Body of pancreas (tissue), 4 donors: ENCODE measurements around the gene THSD8. TPM values are rescaled to one million over a fixed set of nuclear protein-coding genes. Genes with fewer than 3 reads are reported as not detected.

ENCODE experiments used
- ATAC-seq: fragments of 150-250 bp; one replicate; pipeline ENCODE4 v1.9.1; 2016
- DNase-seq, 4 donors: peaks; one replicate each; pipeline ENCODE4 v3.0.0-alpha.2; 2019
- H3K27ac ChIP-seq, 4 donors: fragments of 200-600 bp; sonication (generic); 1 replicate in 3 of 4; 2 replicates in 1 of 4; pipeline versions ENCODE4 v1.5.1 to v1.6.1; 2016 to 2019; ENCODE audit warnings: mild to moderate bottlenecking in 1 of 4, mixed read lengths in 1 of 4, moderate library complexity in 1 of 4
- H3K27me3 ChIP-seq, 2 donors: fragments of 200-600 bp; sonication (generic); one replicate each; pipeline ENCODE4 v1.6.0; 2016; ENCODE audit warnings: mild to moderate bottlenecking in 1 of 2
- H3K36me3 ChIP-seq, 2 donors: fragments of 200-600 bp; sonication (generic); replicated peaks in 1 of 2; 2 replicates each; pipeline ENCODE4 v1.5.1; 2016; ENCODE audit warnings: low read depth in 2 of 2; ENCODE audit not compliant: insufficient read depth in 1 of 2
- H3K4me1 ChIP-seq: fragments of 200-600 bp; sonication (generic); one replicate; pipeline ENCODE4 v1.6.0; 2016
- H3K4me3 ChIP-seq, 2 donors: fragments of 200-600 bp; sonication (generic); 1 replicate in 1 of 2; 2 replicates in 1 of 2; pipeline ENCODE4 v1.5.1; 2016 to 2019
- H3K9me3 ChIP-seq, 3 donors: fragments of 200-600 bp; sonication (generic); 1 replicate in 2 of 3; 2 replicates in 1 of 3; pipeline ENCODE4 v1.5.1; 2016
- CTCF ChIP-seq, 7 experiments: fragments of 450-650 bp in 4 of 7; fragments of 200-600 bp in 3 of 7; sonication (generic) in 3 of 7; IDR thresholded peaks; one replicate each; pipeline ENCODE4 v1.5.1; 2016 to 2019; ENCODE audit warnings: antibody characterized with exemption in 7 of 7
- POLR2A ChIP-seq, 3 donors: fragments of 450-650 bp; IDR thresholded peaks; one replicate each; pipeline ENCODE4 v1.6.1; 2016; ENCODE audit warnings: antibody characterized with exemption in 3 of 3, mild to moderate bottlenecking in 2 of 3
- WGBS, 2 donors: methylation state at CpG; one replicate each; pipeline ENCODE4 v1.1.5; 2017; 5-methylcytosine and 5-hydroxymethylcytosine counted together
- intact Hi-C: fragments of 100-400 bp; cut with DNase I; formaldehyde crosslinking; loops from one replicate; pipeline ENCODE4 v1.15.1; 2023
- total RNA-seq, 2 donors: library from RNA; depleted of rRNA; stranded (reverse); fragments of >200 nt; gene quantifications; one replicate each; pipeline ENCODE4 v1.1.0, GENCODE V29; 2016

Gene THSD8
- total RNA-seq, 2 donors from 2014 or later, result not detected

DNA sequence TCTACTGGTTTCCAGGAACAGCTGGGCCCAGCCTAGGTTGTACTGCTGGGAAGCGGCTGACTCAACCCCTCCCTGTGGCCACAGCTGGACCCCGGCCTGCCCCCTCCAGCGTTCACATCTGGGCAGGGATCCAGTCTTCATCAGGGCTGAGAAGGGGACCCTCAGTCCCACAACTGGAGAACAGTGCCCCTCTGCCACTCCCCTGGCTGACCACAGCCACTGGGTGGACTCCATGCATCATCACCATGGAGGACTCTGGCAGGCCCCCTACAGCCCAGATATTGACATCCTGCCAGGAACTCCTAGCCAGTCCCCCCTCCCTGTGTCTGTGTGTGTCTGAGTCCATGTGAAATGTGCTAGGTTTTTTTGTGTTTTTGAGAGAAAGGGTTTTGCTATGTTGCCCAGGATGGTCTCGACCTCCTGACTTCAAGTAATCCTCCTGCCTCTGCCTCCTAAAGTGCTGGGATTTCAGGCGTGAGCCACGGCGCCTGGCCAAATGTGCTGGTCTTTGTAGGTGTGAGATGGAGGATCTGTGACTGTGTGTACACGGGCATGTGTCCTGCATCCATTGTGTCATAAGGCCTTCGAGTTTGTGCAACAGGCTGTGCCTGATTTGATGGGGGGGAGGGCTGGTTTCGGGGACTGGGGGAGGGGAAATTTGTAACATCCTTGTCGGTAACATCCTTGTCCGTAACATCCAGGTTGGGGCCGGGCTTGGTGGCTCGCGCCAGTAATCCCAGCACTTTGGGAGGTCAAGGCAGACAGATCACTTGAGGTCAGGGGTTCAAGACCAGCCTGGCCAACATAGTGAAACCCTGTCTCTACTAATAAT, 22.5 kb upstream of the THSD8 start:
- DNase-seq, result peak in 3 of 4 donors; percentile 26 to 57 (median 36)
- Histone ChIP-seq H3K27ac (peak overlapping the region; percentile 87 to 100 (median 96)), H3K4me1 (peaks cover 55% of the 10 kb centered on the region), H3K9me3 (no peaks in the 10 kb centered on the region), H3K4me3 (no peak overlapping the region), H3K27me3 (no peaks in the 10 kb centered on the region), H3K36me3 (no peaks in the 10 kb centered on the region)
- 70 to 74% methylated on average over 14 to 15 of the region's 15 CpGs for WGBS, 2 donors
- intact Hi-C loops, result no loop called here
- ATAC-seq, result no peak
- no peak for TF ChIP-seq POLR2A (IDR thresholded peaks at IDR 0.05)
- no peak for TF ChIP-seq CTCF (IDR thresholded peaks at IDR 0.05)

DNA sequence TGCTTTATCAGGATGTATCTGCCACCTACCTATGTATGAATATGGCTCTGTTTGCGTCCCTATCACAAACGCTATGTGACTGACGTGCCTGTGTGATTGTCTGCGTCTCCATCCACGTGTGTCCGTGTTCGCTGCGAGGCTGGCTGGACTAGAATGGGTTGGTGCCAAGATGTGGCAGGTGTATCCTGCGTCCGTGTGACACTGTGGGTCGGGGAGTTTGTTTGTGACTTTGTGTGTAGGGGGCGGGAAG, 19.8 kb upstream of the THSD8 start:
- DNase-seq (no peak), ATAC-seq (no peak)
- Histone ChIP-seq H3K4me1 (peaks cover 70% of the 10 kb centered on the region), H3K4me3 (no peak overlapping the region), H3K27me3 (no peaks in the 10 kb centered on the region), H3K9me3 (no peaks in the 10 kb centered on the region), H3K27ac (peak overlapping the region; percentile 78 to 100 (median 96)), H3K36me3 (no peaks in the 10 kb centered on the region)
- TF ChIP-seq POLR2A (IDR thresholded peaks at IDR 0.05) (no peak), CTCF (IDR thresholded peaks at IDR 0.05) (no peak)
- WGBS, 2 donors, result 0% methylated on average over 2 to 12 of the region's 12 CpGs
- intact Hi-C loops, result no loop called here

- no peaks in the 10 kb centered on the region for H3K36me3 ChIP-seq
- peaks cover 72% of the 10 kb centered on the region for H3K4me1 ChIP-seq
- peak; percentile 76 to 85 (median 80) for DNase-seq
- peak overlapping the region; percentile 78 to 100 (median 96) for H3K27ac ChIP-seq
- 1 to 20% methylated on average over 6 to 76 of the region's 88 CpGs for WGBS, 2 donors
- TF ChIP-seq POLR2A (IDR thresholded peaks at IDR 0.05), result peak; percentile 48 to 78 (median 58)
- TF ChIP-seq CTCF (IDR thresholded peaks at IDR 0.05), result peak in 3 of 7 experiments; percentile 1 to 19 (median 11)
- no peak overlapping the region for H3K4me3 ChIP-seq
- intact Hi-C loops, result no loop called here
- H3K9me3 ChIP-seq, result no peaks in the 10 kb centered on the region
- ATAC-seq, result peak; percentile 36
- no peaks in the 10 kb centered on the region for H3K27me3 ChIP-seq
Measured at GRCh38 chr19:12782424-12783290, 19.2 kb upstream of the THSD8 start.

DNA sequence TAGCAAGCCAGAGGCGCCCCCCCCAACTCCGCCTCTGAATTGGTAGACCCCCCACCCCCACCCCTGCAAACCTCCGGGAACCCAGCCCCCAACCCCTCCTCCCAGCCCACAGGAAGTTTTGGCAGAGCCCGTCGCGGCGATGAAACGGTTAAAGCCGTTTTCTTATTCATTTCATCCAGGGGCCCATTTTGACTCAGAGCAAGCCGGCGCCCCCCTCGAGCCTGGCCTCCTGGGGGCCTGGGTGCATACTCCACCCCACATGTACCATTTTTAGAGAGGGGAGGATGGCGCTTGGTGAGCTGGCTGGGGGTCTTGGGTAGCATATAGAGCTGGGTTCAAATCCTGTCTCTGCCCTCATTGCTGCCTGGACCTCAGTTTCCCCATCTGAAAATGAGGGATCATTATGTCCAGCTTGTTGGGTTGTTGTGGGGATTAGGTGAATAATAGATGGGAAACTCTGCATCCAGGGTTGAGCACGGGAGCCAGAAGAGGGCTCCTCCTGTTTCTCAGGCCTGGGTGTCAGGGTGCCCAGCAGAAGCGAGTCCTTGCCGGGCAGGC, 18.5 kb upstream of the THSD8 start:
- peaks cover 78% of the 10 kb centered on the region for H3K4me1 ChIP-seq
- WGBS, 2 donors, result 18 to 24% methylated on average over 10 to 15 of the region's 16 CpGs

More for the DNA sequence above, 18.5 kb upstream of the THSD8 start:
- Histone ChIP-seq H3K27ac (peak overlapping the region; percentile 78 to 100 (median 96)), H3K36me3 (no peaks in the 10 kb centered on the region), H3K4me3 (no peak overlapping the region), H3K9me3 (no peaks in the 10 kb centered on the region), H3K27me3 (no peaks in the 10 kb centered on the region)
- intact Hi-C loops, result no loop called here
- ATAC-seq, result no peak
- no peak for DNase-seq
- TF ChIP-seq POLR2A (IDR thresholded peaks at IDR 0.05) (no peak), CTCF (IDR thresholded peaks at IDR 0.05) (peak in 1 of 7 experiments; percentile 4)
